Natural killer cell (primary cell): ENCODE measurements around the gene TMEM138. TPM values are rescaled to one million over a fixed set of nuclear protein-coding genes. Genes with fewer than 3 reads are reported as not detected.
A peak's percentile ranks its signal among the peaks of the same experiment; 100 is the strongest.

Source experiments
- ATAC-seq, 3 donors: fragments of 150-1000 bp in 2 of 3; fragments of 200-7000 bp in 1 of 3; cut with Tn5 transposase; 1 replicate in 1 of 3; 2 replicates in 2 of 3; pipeline ENCODE4 v1.10.0; 2021; ENCODE audit warnings: mild to moderate bottlenecking in 2 of 3, moderate library complexity in 2 of 3
- DNase-seq, 2 donors: peaks; one replicate each; pipeline versions ENCODE4 v3.0.0 to v3.0.0-alpha.2; 2013 to 2021; ENCODE audit warnings: mixed read lengths in 1 of 2
- H3K27ac ChIP-seq: one replicate; pipeline ENCODE4 v1.5.1; 2013; ENCODE audit warnings: mild to moderate bottlenecking, low read length
- H3K27me3 ChIP-seq: one replicate; pipeline ENCODE4 v1.6.1; 2013; ENCODE audit warnings: low read length; ENCODE audit not compliant: control insufficient read depth, insufficient read depth
- H3K36me3 ChIP-seq: one replicate; pipeline ENCODE4 v1.6.1; 2013; ENCODE audit warnings: low read length; ENCODE audit not compliant: control insufficient read depth, insufficient read depth
- H3K4me1 ChIP-seq: one replicate; pipeline ENCODE4 v1.6.1; 2013; ENCODE audit warnings: low read length; ENCODE audit not compliant: control insufficient read depth, insufficient read depth
- H3K4me3 ChIP-seq: one replicate; pipeline ENCODE4 v1.5.1; 2013; ENCODE audit warnings: low read length
- H3K9me3 ChIP-seq: one replicate; pipeline ENCODE4 v1.6.1; 2013; ENCODE audit warnings: low read length; ENCODE audit not compliant: control insufficient read depth, insufficient read depth
- H3K27ac Mint-ChIP-seq, 2 donors: one replicate each; pipeline ENCODE4 v1.8.0; 2022; ENCODE audit warnings: mild to moderate bottlenecking in 2 of 2, mixed read lengths in 2 of 2, moderate library complexity in 1 of 2
- H3K27me3 Mint-ChIP-seq, 2 donors: one replicate each; pipeline ENCODE4 v1.8.0; 2022; ENCODE audit warnings: low read depth in 2 of 2, mixed read lengths in 2 of 2
- H3K36me3 Mint-ChIP-seq: one replicate; pipeline ENCODE4 v1.8.0; 2022; ENCODE audit warnings: mixed read lengths
- H3K4me1 Mint-ChIP-seq, 2 donors: one replicate each; pipeline ENCODE4 v1.8.0; 2022; ENCODE audit warnings: mixed read lengths in 2 of 2
- H3K4me3 Mint-ChIP-seq: one replicate; pipeline ENCODE4 v1.8.0; 2022; ENCODE audit warnings: mild to moderate bottlenecking, moderate library complexity, mixed read lengths
- H3K9me3 Mint-ChIP-seq, 2 donors: one replicate each; pipeline ENCODE4 v1.8.0; 2022; ENCODE audit warnings: mixed read lengths in 2 of 2
- WGBS: methylation state at CpG from one replicate; pipeline ENCODE4 v1.1.7; 2013; ENCODE audit warnings: missing lambda C conversion rate; ENCODE audit not compliant: insufficient coverage; 5-methylcytosine and 5-hydroxymethylcytosine counted together
- intact Hi-C: fragments of 100-400 bp; cut with micrococcal nuclease; formaldehyde crosslinking; loops from one replicate; pipeline ENCODE4 v1.14.2; 2022
- total RNA-seq, 4 donors: library from RNA; stranded (reverse); fragments of 120-200 nt in 1 of 4; gene quantifications; one replicate each; pipeline versions ENCODE4 v1.2.3 to v1.2.4, GENCODE V29; 2013 to 2022
- TF ChIP-seq, protein P1 (sequence below): fragments of 200-600 bp; IDR thresholded peaks from one replicate; pipeline ENCODE4 v1.8.0; 2022; ENCODE audit warnings: antibody characterized with exemption

TMEM138 gene
- total RNA-seq, 3 donors from 2014 or later (not counting 1 experiment from before 2014, with no cell fraction given): 63.8 to 75.9 (median 66.5) TPM

GRCh38 chr11:61401173-61401572 lies 39.0 kb downstream of the TMEM138 start:
- Histone ChIP-seq H3K4me1 (no peaks in the 10 kb centered on the region), H3K4me3 (no peak overlapping the region), H3K27me3 (no peaks in the 10 kb centered on the region), H3K27ac (no peak overlapping the region), H3K36me3 (peaks cover 55% of the 10 kb centered on the region), H3K9me3 (no peaks in the 10 kb centered on the region)
- no peak overlapping the region for H3K4me3 Mint-ChIP-seq
- intact Hi-C loops: no loop called here
- H3K4me1 Mint-ChIP-seq: peaks cover 0 to 14% of the 10 kb centered on the region in 2 donors
- H3K36me3 Mint-ChIP-seq: peaks cover 9% of the 10 kb centered on the region
- TF ChIP-seq, protein P1, sequence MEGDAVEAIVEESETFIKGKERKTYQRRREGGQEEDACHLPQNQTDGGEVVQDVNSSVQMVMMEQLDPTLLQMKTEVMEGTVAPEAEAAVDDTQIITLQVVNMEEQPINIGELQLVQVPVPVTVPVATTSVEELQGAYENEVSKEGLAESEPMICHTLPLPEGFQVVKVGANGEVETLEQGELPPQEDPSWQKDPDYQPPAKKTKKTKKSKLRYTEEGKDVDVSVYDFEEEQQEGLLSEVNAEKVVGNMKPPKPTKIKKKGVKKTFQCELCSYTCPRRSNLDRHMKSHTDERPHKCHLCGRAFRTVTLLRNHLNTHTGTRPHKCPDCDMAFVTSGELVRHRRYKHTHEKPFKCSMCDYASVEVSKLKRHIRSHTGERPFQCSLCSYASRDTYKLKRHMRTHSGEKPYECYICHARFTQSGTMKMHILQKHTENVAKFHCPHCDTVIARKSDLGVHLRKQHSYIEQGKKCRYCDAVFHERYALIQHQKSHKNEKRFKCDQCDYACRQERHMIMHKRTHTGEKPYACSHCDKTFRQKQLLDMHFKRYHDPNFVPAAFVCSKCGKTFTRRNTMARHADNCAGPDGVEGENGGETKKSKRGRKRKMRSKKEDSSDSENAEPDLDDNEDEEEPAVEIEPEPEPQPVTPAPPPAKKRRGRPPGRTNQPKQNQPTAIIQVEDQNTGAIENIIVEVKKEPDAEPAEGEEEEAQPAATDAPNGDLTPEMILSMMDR: no peak
- ATAC-seq (no peak), DNase-seq (no peak)
- 95% methylated on average over 2 of the region's 2 CpGs for WGBS
- H3K27ac Mint-ChIP-seq: peak overlapping the region; percentile 65 to 72
- no peaks in the 10 kb centered on the region for H3K27me3 Mint-ChIP-seq
- H3K9me3 Mint-ChIP-seq: no peaks in the 10 kb centered on the region

GRCh38 chr11:61401573-61401972 lies 39.4 kb downstream of the TMEM138 start:
- Mint-ChIP-seq H3K36me3 (peaks cover 9% of the 10 kb centered on the region), H3K27me3 (no peaks in the 10 kb centered on the region), H3K9me3 (no peaks in the 10 kb centered on the region), H3K27ac (peak overlapping the region; percentile 67 to 72), H3K4me1 (peaks cover 0 to 14% of the 10 kb centered on the region in 2 donors), H3K4me3 (no peak overlapping the region)
- Histone ChIP-seq H3K27ac (no peak overlapping the region), H3K27me3 (no peaks in the 10 kb centered on the region), H3K9me3 (no peaks in the 10 kb centered on the region), H3K36me3 (peaks cover 59% of the 10 kb centered on the region), H3K4me3 (no peak overlapping the region), H3K4me1 (no peaks in the 10 kb centered on the region)
- 92% methylated on average over 2 of the region's 2 CpGs for WGBS
- DNase-seq (no peak), ATAC-seq (no peak)
- intact Hi-C loops: no loop called here
- TF ChIP-seq, protein P1: no peak

- Mint-ChIP-seq H3K4me1 (peaks cover 0 to 21% of the 10 kb centered on the region in 2 donors), H3K9me3 (no peaks in the 10 kb centered on the region), H3K36me3 (peaks cover 9% of the 10 kb centered on the region), H3K4me3 (no peak overlapping the region), H3K27ac (no peak overlapping the region), H3K27me3 (no peaks in the 10 kb centered on the region)
- 100% methylated on average over 1 of the region's 1 CpG for WGBS
- ATAC-seq (no peak), DNase-seq (no peak)
- TF ChIP-seq, protein P1: no peak
- no peak overlapping the region for H3K4me3 ChIP-seq
- H3K4me1 ChIP-seq: no peaks in the 10 kb centered on the region
- peaks cover 64% of the 10 kb centered on the region for H3K36me3 ChIP-seq
- no peak overlapping the region for H3K27ac ChIP-seq
- H3K9me3 ChIP-seq: no peaks in the 10 kb centered on the region
- no peaks in the 10 kb centered on the region for H3K27me3 ChIP-seq
- intact Hi-C loops: no loop called here
Observed at GRCh38 chr11:61403658-61404057, 41.5 kb downstream of the TMEM138 start.

GRCh38 chr11:61404103-61404502 lies 41.9 kb downstream of the TMEM138 start:
- Histone ChIP-seq H3K27me3 (no peaks in the 10 kb centered on the region), H3K4me3 (no peak overlapping the region), H3K4me1 (no peaks in the 10 kb centered on the region), H3K36me3 (peaks cover 64% of the 10 kb centered on the region), H3K27ac (no peak overlapping the region), H3K9me3 (no peaks in the 10 kb centered on the region)
- DNase-seq: no peak
- Mint-ChIP-seq H3K9me3 (no peaks in the 10 kb centered on the region), H3K4me3 (no peak overlapping the region), H3K27ac (peak overlapping the region in 1 of 2 donors; percentile 19), H3K27me3 (no peaks in the 10 kb centered on the region), H3K36me3 (peaks cover 9% of the 10 kb centered on the region), H3K4me1 (peaks cover 0 to 21% of the 10 kb centered on the region in 2 donors)
- ATAC-seq: no peak
- 90% methylated on average over 5 of the region's 5 CpGs for WGBS
- intact Hi-C loops: no loop called here
- TF ChIP-seq, protein P1: no peak
